PC-3 (cell line): ENCODE measurements around the gene PFKFB4.

Experiments used
- CTCF ChIP-seq: fragments of 300-600 bp; sonication (generic); conservative IDR thresholded peaks from 2 replicates; pipeline ENCODE4 v1.5.1; 2017; ENCODE audit warnings: antibody characterized with exemption, low read depth, mild to moderate bottlenecking, low read length
- EZH2 ChIP-seq: fragments of 300-600 bp; sonication (generic); IDR thresholded peaks from one replicate; pipeline ENCODE4 v1.6.1; 2017; ENCODE audit warnings: antibody characterized with exemption, mild to moderate bottlenecking, low read length; ENCODE audit not compliant: unreplicated experiment
- EZH2phosphoT487 ChIP-seq: fragments of 300-600 bp; sonication (generic); IDR thresholded peaks from 2 replicates; pipeline ENCODE4 v1.6.1; 2018; ENCODE audit warnings: mild to moderate bottlenecking, antibody characterized with exemption, low read length, borderline replicate concordance

GRCh38 chr3:48556796-48557626 is at the start of gene PFKFB4:
- TF ChIP-seq EZH2 (no peak), CTCF (no peak), EZH2phosphoT487 (no peak)
